Loucy (cell line): Measurements from ENCODE around the gene TCF7L2.

ENCODE experiments used
- H2AFZ ChIP-seq: fragments of 200-600 bp; sonication (generic); 2 replicates; pipeline ENCODE4 v1.6.0; 2016; ENCODE audit warnings: antibody characterized with exemption, mild to moderate bottlenecking, low read length, moderate library complexity
- H3F3A ChIP-seq: fragments of 200-600 bp; 2 replicates; pipeline ENCODE4 v1.6.0; 2016; ENCODE audit warnings: antibody characterized with exemption, low read depth, mild to moderate bottlenecking
- H3K27me3 ChIP-seq: fragments of 200-600 bp; sonication (generic); 2 replicates; pipeline ENCODE4 v1.6.1; 2014; ENCODE audit warnings: low read length, mild to moderate bottlenecking; ENCODE audit not compliant: insufficient read depth, poor library complexity, severe bottlenecking
- H3K36me3 ChIP-seq: fragments of 200-600 bp; sonication (generic); 2 replicates; pipeline ENCODE4 v1.6.1; 2016; ENCODE audit warnings: low read length; ENCODE audit not compliant: insufficient read depth
- H3K4me1 ChIP-seq: fragments of 200-600 bp; sonication (generic); 2 replicates; pipeline ENCODE4 v1.5.1; 2014; ENCODE audit warnings: low read length, mild to moderate bottlenecking; ENCODE audit not compliant: insufficient read depth, poor library complexity, severe bottlenecking
- H3K4me2 ChIP-seq: fragments of 200-600 bp; sonication (generic); 2 replicates; pipeline ENCODE4 v1.6.0; 2014; ENCODE audit warnings: antibody characterized with exemption, low read length, low read depth, mild to moderate bottlenecking; ENCODE audit not compliant: poor library complexity, severe bottlenecking
- H3K4me3 ChIP-seq: fragments of 200-600 bp; sonication (generic); 2 replicates; pipeline ENCODE4 v1.5.1; 2014; ENCODE audit warnings: low read length, mild to moderate bottlenecking, mixed read lengths; ENCODE audit not compliant: poor library complexity, severe bottlenecking
- H3K79me2 ChIP-seq: fragments of 200-600 bp; sonication (generic); 2 replicates; pipeline ENCODE4 v1.6.1; 2014; ENCODE audit warnings: low read length; ENCODE audit not compliant: insufficient read depth
- H3K9ac ChIP-seq: fragments of 200-600 bp; sonication (generic); 2 replicates; pipeline ENCODE4 v1.6.0; 2014; ENCODE audit warnings: mild to moderate bottlenecking, low read depth, low read length, moderate library complexity; ENCODE audit not compliant: poor library complexity, severe bottlenecking
- H3K9me2 ChIP-seq: fragments of 200-600 bp; sonication (generic); replicated peaks from 2 replicates; pipeline ENCODE4 v1.6.1; 2016; ENCODE audit warnings: low read depth, low read length, mixed read lengths
- H3K9me3 ChIP-seq: fragments of 200-600 bp; sonication (generic); 2 replicates; pipeline ENCODE4 v1.6.1; 2014; ENCODE audit warnings: mild to moderate bottlenecking, antibody characterized with exemption, low read length, low read depth; ENCODE audit not compliant: insufficient read depth
- H4K20me1 ChIP-seq: fragments of 200-600 bp; sonication (generic); 2 replicates; pipeline ENCODE4 v1.6.0; 2014; ENCODE audit warnings: antibody characterized with exemption, low read length, mild to moderate bottlenecking; ENCODE audit not compliant: insufficient read depth, poor library complexity, severe bottlenecking
- EZH2phosphoT487 ChIP-seq: fragments of 200-600 bp; IDR thresholded peaks from 2 replicates; pipeline ENCODE4 v1.6.1; 2018; ENCODE audit warnings: antibody characterized with exemption, mild to moderate bottlenecking, moderate library complexity, borderline replicate concordance
- TF ChIP-seq, protein P1 (sequence below): fragments of 200-600 bp; sonication (generic); conservative IDR thresholded peaks from 2 replicates; pipeline ENCODE4 v1.5.1; 2014; ENCODE audit warnings: mild to moderate bottlenecking, antibody characterized with exemption, low read length

TCF7L2 gene

GRCh38 chr10:112914288-112914952 lies 35.6 kb upstream of the TCF7L2 start:
- TF ChIP-seq, protein P1, sequence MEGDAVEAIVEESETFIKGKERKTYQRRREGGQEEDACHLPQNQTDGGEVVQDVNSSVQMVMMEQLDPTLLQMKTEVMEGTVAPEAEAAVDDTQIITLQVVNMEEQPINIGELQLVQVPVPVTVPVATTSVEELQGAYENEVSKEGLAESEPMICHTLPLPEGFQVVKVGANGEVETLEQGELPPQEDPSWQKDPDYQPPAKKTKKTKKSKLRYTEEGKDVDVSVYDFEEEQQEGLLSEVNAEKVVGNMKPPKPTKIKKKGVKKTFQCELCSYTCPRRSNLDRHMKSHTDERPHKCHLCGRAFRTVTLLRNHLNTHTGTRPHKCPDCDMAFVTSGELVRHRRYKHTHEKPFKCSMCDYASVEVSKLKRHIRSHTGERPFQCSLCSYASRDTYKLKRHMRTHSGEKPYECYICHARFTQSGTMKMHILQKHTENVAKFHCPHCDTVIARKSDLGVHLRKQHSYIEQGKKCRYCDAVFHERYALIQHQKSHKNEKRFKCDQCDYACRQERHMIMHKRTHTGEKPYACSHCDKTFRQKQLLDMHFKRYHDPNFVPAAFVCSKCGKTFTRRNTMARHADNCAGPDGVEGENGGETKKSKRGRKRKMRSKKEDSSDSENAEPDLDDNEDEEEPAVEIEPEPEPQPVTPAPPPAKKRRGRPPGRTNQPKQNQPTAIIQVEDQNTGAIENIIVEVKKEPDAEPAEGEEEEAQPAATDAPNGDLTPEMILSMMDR = no peak
- no peak for TF ChIP-seq EZH2phosphoT487
- H2AFZ ChIP-seq = no peak overlapping the region
- H3K9ac ChIP-seq = no peak overlapping the region

DNA sequence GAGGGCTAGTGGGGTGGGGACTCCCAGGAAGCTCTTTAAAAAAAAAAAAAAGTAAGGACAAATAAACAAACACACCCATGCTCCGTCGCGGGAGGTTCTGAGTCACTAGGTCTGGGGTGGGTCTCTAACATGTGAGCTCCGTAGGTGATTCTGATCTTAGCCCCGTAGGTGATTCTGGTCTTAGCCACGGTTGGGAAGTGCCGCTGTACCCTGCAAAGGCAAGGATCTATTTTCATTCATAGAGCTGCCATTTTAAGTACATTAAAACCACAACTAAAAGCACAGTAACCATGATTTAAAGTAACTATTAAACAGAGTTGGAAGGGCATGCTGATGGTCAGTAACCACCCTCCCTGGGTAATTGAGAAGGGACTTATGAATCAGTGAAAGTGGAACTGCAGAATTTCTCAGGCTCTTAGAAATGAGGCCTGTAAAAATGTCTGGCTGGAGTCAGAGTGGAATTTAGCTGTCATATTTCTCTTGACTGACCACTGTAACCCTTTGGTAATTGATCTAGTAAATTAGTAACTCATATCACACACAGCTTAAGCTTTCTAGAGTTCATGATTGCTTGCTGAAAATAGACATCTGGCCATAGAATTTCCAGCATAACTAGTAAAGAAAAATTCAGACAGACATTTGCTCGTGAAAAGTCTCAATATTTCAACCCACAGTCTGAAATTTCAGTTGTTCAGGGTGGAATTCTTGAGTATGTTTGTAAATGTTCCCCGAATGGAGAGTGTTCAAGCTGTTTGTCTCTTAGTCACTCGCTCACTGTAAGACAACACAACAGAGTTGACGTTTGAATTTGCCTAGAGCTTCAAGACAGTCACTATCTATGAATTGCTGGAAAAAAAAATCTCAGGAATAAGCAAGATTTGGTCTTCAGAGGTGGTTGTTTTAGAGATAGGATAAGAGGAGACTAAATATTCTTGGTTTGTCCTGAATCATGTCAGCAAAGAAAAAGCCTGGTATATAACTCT lies 34.2 kb upstream of the TCF7L2 start:
- no peaks in the 10 kb centered on the region for H3K4me1 ChIP-seq

More at GRCh38 chr10:112914288-112914952, 35.6 kb upstream of the TCF7L2 start:
- Histone ChIP-seq H3K4me2 (no peak overlapping the region), H3K9me2 (no peaks in the 10 kb centered on the region), H3K4me3 (no peak overlapping the region), H3F3A (no peaks in the 10 kb centered on the region), H4K20me1 (no peaks in the 10 kb centered on the region), H3K36me3 (no peaks in the 10 kb centered on the region), H3K27me3 (no peaks in the 10 kb centered on the region), H3K9me3 (no peaks in the 10 kb centered on the region), H3K79me2 (no peaks in the 10 kb centered on the region), H3K4me1 (no peaks in the 10 kb centered on the region)

GRCh38 chr10:112917681-112918080 lies 32.4 kb upstream of the TCF7L2 start:
- Histone ChIP-seq H3K9me2 (no peaks in the 10 kb centered on the region), H3K27me3 (no peaks in the 10 kb centered on the region), H2AFZ (no peak overlapping the region), H4K20me1 (no peaks in the 10 kb centered on the region), H3K9ac (no peak overlapping the region), H3F3A (no peaks in the 10 kb centered on the region), H3K4me2 (no peak overlapping the region), H3K79me2 (no peaks in the 10 kb centered on the region), H3K9me3 (no peaks in the 10 kb centered on the region), H3K4me1 (no peaks in the 10 kb centered on the region), H3K36me3 (no peaks in the 10 kb centered on the region), H3K4me3 (no peak overlapping the region)
- TF ChIP-seq, protein P1 = no peak
- no peak for TF ChIP-seq EZH2phosphoT487

More for the DNA sequence above, 34.2 kb upstream of the TCF7L2 start:
- Histone ChIP-seq H3K36me3 (no peaks in the 10 kb centered on the region), H2AFZ (no peak overlapping the region), H3K27me3 (no peaks in the 10 kb centered on the region), H3K9me3 (no peaks in the 10 kb centered on the region), H4K20me1 (no peaks in the 10 kb centered on the region), H3K79me2 (no peaks in the 10 kb centered on the region), H3K4me2 (no peak overlapping the region), H3K9me2 (no peaks in the 10 kb centered on the region), H3F3A (no peaks in the 10 kb centered on the region), H3K4me3 (no peak overlapping the region), H3K9ac (no peak overlapping the region)
- TF ChIP-seq, protein P1 = no peak
- no peak for TF ChIP-seq EZH2phosphoT487
